Measurements from ENCODE around the gene CD22. TPM values are rescaled to one million over a fixed set of nuclear protein-coding genes. Genes with fewer than 3 reads are reported as not detected.

CD22 gene
- total RNA-seq, 2 donors from 2014 or later = 5.3 to 11.7 TPM

DNA sequence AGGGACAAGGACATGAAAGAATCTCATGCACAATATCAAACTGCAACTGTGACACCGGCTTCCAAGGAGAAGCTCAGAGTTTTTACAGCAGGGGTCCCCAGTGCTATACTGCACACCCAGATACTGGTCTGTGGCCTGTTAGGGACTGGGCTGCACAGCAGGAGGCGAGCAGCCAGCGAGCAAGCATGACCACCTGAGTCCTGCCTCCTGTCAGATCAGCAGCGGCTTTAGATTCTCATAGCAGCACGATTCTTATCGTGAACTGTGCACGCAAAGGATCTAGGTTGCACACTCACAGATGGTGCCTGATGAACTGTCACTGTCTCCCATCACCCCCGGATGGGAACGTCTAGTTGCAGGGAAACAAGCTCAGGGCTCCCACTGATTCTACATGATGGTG lies 13.1 kb upstream of the CD22 start:
- no peak for ATAC-seq (replicated peaks)
- H3K27me3 Mint-ChIP-seq = peaks cover 3% of the 10 kb centered on the region
- no peaks in the 10 kb centered on the region for H3K36me3 Mint-ChIP-seq (ENCODE audit: low read depth)
- no peak overlapping the region for H3K4me3 Mint-ChIP-seq
- no peaks in the 10 kb centered on the region for H3K9me3 Mint-ChIP-seq
- H3K27ac Mint-ChIP-seq = no peak overlapping the region
- peaks cover 5% of the 10 kb centered on the region for H3K4me1 Mint-ChIP-seq

DNA sequence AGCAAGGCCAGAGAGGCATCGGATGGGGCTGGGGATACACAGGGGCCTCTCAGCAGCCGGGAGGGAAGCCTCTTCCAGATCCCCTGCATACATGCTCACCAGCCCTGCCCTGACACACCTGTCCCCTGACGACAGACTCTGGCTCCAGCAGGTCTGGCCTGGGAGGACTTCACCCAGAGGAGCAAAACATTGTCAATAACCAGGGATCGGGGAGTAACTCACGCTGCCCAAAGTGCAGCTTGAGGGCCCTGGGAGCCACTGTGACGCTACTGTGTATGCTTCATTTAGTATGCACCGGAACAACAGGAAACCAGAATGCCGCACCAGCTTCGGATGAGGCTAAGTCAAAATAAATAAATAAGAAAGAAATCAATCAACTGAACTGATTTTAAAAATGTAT lies 12.4 kb upstream of the CD22 start:
- Mint-ChIP-seq H3K36me3 (ENCODE audit: low read depth) (no peaks in the 10 kb centered on the region), H3K27me3 (peaks cover 3% of the 10 kb centered on the region), H3K4me1 (peaks cover 5% of the 10 kb centered on the region), H3K27ac (no peak overlapping the region), H3K4me3 (no peak overlapping the region), H3K9me3 (no peaks in the 10 kb centered on the region)
- no peak for ATAC-seq (replicated peaks)

DNA sequence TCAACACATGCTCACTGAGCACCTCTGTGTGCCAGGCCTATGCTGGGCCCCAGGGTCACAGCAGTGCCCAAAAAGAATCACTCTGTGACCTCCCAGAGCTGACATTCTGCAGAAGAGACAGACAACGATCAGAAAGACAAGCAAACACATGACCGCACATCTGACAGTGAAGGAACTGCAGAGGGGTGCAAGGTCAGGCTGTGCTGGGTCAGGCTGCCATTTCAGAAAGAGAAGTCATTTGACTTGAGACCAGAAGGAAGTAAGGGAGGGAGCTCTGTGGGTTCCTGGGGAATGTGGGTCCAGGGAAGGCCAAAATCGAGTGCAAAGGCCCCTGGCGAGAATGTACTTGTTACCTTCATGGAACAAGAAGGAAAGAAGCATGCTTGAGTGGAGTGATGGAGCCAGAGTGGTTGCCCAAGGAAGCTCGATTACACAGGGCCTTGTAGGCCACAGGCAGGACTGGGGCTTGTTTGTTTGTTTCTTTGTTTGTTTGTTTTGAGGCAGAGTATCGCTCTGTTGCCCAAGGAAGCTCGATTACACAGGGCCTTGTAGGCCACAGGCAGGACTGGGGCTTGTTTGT lies 11.4 kb upstream of the CD22 start:
- Mint-ChIP-seq H3K27me3 (peaks cover 3% of the 10 kb centered on the region), H3K27ac (no peak overlapping the region), H3K9me3 (no peaks in the 10 kb centered on the region), H3K4me3 (no peak overlapping the region), H3K4me1 (peaks cover 5% of the 10 kb centered on the region), H3K36me3 (ENCODE audit: low read depth) (no peaks in the 10 kb centered on the region)
- ATAC-seq (replicated peaks) = no peak

DNA sequence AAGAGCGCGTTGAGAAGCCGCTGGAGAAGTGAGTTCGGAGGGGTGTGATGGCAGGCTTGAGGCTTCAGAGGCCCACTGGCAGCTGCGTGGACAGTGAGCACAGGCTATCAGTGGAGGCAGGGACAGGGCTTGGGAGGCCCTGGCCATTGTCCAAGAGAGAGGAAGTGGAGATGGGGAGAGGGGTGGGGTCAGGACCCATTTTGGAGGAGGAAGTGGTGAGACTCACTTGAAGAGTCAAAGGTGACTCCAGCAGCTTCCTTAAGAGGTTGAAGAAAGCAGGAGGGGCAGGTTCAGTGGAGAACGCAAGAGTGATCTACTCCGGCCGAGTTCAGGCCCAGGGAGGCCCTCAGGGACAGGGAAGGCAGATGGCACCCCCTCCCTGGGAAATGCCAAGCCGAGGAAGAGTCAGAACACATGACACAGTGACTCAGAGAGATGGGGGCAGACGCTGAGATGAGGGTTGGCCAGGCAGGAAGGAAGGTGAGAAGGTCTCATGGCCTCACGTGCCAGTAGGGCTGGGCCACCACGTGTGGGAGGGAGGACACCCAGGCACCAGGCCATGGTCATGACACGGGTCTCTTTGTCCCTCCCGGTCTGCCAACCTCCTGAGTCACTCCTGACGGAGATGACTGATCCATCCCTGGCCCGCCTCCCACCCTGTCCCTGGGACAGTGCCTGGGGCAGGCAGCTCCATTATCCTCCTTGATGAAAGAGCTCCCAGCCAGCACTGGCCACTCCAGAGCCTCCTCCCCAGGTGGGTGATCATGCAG lies 10.1 kb upstream of the CD22 start:
- no peak overlapping the region for H3K4me3 Mint-ChIP-seq
- H3K9me3 Mint-ChIP-seq = no peaks in the 10 kb centered on the region
- peaks cover 5% of the 10 kb centered on the region for H3K4me1 Mint-ChIP-seq
- H3K36me3 Mint-ChIP-seq (ENCODE audit: low read depth) = no peaks in the 10 kb centered on the region
- ATAC-seq (replicated peaks) = peak; percentile 71
- H3K27ac Mint-ChIP-seq = peak overlapping the region; percentile 75
- peaks cover 3% of the 10 kb centered on the region for H3K27me3 Mint-ChIP-seq

DNA sequence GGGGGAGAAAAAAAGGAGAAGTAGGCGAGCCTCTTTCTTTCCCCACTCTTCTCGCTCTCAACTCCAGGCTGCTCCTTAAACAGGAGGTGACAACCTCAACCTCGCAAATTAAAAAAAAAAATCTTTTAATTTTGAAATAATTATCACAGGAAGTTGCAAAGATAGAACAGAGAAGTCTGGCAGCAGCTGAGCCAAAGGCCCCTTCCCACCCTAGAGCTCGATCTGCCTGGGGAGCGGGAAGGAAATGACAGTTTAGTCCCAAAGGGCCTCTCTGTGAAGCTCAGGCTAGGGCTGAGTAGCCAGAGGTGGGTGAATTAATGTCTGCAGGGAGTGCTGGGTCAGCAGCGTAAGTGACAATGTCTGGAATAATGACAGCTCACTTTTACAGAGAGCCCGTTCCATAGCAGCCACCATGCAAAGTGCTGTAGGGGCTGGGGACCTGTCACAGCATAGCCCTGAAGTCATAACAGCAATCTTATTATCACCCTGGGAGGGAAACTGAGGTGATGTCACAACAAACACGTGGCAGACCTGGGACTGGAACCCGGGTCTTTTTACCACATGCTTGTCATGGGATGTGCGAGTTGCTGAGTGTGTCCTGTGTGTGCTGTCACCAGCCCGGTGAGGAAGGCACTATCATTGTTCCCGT lies 8.8 kb upstream of the CD22 start:
- H3K27me3 Mint-ChIP-seq = no peaks in the 10 kb centered on the region
- no peaks in the 10 kb centered on the region for H3K9me3 Mint-ChIP-seq
- H3K36me3 Mint-ChIP-seq (ENCODE audit: low read depth) = no peaks in the 10 kb centered on the region
- H3K4me3 Mint-ChIP-seq = no peak overlapping the region
- H3K4me1 Mint-ChIP-seq = peaks cover 5% of the 10 kb centered on the region
- peak; percentile 40 for ATAC-seq (replicated peaks)
- H3K27ac Mint-ChIP-seq = no peak overlapping the region

DNA sequence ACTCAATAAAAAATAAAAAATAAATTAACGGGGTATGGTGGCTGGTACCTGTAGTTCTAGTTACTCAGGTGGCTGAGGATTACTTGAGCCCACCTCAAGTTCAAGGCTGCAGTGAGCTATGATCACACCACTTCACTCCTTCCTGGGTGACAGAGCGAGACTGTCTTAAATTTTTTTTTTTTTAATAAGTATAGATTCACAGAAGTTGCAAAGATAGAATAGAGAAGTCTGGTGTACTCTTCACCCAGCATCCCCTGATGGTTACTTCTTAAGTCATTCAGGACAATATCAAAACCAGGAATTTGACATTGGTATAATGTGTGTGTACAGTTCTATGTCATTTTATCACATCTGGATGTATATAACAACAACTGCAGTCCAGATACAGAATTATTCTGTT lies 7.7 kb upstream of the CD22 start:
- Mint-ChIP-seq H3K36me3 (ENCODE audit: low read depth) (no peaks in the 10 kb centered on the region), H3K9me3 (no peaks in the 10 kb centered on the region), H3K4me3 (no peak overlapping the region), H3K4me1 (peaks cover 5% of the 10 kb centered on the region), H3K27ac (no peak overlapping the region), H3K27me3 (peaks cover 4% of the 10 kb centered on the region)
- ATAC-seq (replicated peaks) = no peak

DNA sequence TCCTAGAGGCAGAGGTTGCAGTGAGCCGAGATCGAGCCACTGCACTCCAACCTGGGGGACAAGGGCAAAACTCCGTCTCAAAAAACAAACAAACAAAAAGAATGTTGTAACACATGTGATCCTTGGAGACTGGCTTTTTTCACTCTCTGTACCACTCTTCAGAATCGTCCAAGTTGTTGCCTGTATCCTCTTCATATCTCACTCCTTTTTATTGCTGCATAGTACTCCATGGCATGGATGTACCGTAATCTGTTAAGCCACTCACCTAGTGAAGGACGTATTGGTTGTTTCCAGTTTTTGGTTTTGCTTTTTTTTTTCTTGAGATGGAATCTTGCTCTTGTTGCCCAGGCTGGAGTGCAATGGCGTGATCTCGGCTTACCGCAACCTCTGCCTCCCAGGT lies 7.0 kb upstream of the CD22 start:
- ATAC-seq (replicated peaks) = no peak
- peaks cover 5% of the 10 kb centered on the region for H3K4me1 Mint-ChIP-seq
- no peaks in the 10 kb centered on the region for H3K36me3 Mint-ChIP-seq (ENCODE audit: low read depth)
- H3K4me3 Mint-ChIP-seq = no peak overlapping the region
- no peaks in the 10 kb centered on the region for H3K9me3 Mint-ChIP-seq
- no peak overlapping the region for H3K27ac Mint-ChIP-seq
- peaks cover 4% of the 10 kb centered on the region for H3K27me3 Mint-ChIP-seq

DNA sequence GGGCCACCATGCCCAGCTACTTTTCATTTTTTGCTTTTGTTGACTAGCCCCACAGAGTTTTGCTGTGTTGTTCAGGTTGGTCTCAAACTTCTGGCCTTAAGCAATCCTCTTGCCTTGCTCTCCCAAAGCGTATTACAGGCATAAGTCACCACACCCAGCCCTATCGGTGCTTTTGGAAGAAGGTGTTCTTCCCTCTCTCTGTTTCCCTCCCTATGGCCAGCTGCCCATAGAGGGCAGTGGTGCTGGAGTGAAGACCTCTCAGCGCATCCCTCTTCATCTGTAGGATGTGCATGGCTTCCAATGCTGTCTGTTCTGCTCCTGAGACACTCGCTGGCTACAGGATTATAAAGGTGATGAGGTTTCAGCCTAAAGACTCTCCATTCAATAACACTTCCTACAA lies 1.3 kb upstream of the CD22 start:
- Mint-ChIP-seq H3K27me3 (peaks cover 11% of the 10 kb centered on the region), H3K4me1 (peaks cover 3% of the 10 kb centered on the region), H3K4me3 (no peak overlapping the region), H3K27ac (no peak overlapping the region), H3K36me3 (ENCODE audit: low read depth) (no peaks in the 10 kb centered on the region), H3K9me3 (no peaks in the 10 kb centered on the region)
- no peak for ATAC-seq (replicated peaks)

DNA sequence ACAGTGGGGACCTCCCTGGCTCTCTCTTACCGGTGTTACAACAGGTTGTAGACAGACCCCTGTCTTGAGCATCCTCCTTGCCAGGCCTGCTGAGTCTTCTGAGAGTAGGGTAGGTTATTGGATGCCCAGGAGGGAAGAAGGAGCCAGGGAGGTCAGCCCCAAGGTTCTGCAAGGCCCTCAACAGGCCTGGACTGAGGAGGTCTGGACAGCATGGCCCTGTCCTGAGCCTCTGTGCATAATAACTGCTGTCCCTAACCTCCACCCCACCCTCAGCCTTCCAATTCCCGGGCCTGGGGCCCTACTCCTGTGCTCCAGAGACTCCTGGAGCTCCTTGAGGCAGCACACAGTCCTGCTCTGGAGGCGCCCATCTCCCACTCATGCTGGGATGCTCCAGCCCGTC lies 336 bp downstream of the CD22 start:
- ATAC-seq (replicated peaks) = no peak
- Mint-ChIP-seq H3K27ac (no peak overlapping the region), H3K4me1 (peaks cover 14% of the 10 kb centered on the region), H3K4me3 (no peak overlapping the region), H3K36me3 (ENCODE audit: low read depth) (no peaks in the 10 kb centered on the region), H3K9me3 (no peaks in the 10 kb centered on the region), H3K27me3 (peaks cover 17% of the 10 kb centered on the region)

DNA sequence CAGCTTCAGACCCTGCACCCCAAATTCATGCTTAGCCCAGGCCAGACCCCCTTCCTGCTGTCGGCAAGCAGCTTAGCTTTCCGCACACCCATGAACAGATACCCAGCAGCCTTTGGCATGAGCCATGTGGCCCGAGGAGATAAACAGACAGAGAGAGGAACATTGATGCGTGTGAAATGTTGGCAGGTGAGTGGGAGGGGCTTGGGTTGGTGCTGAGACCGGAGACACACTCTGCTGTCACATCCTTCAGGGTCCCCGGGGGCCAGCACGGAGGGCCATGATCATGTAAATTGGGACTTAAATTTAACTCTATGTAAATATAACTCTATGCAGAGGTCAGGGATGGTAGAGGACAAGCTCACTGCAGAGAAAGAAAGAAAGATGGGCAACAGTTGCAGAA lies 1.5 kb downstream of the CD22 start:
- peaks cover 20% of the 10 kb centered on the region for H3K4me1 Mint-ChIP-seq

DNA sequence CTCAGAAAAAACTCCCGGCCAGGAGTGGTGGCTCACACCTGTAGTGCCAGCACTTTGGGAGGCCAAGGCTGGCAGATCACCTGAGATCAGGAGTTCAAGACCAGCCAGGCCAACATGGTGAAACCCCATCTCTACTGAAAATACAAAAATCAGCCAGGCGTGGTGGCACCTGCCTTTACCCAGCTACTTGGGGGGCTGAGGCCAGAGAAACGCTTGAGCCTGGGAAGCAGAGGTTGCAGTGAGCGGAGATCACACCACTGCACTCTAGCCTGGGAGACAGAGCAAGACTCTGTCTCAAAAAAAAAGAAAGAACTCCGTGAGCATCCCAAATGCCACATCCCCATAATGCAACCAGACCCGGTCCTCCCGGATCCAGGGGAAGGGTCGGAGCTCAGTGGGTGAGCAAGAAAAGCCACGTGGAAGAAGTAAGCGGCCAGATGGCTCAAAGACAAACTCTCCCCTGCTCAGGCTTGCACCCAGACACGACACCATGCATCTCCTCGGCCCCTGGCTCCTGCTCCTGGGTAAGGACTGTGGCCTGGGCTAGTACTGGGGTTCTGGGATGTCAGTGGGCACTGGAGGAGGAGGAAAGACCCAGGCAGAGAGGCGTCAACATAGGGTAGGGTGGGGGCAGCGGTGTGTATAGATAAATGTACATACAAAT lies 2.7 kb downstream of the CD22 start:
- no peak for ATAC-seq (replicated peaks)
- no peak overlapping the region for H3K27ac Mint-ChIP-seq
- peaks cover 13% of the 10 kb centered on the region for H3K27me3 Mint-ChIP-seq
- H3K4me1 Mint-ChIP-seq = peaks cover 20% of the 10 kb centered on the region
- H3K9me3 Mint-ChIP-seq = no peaks in the 10 kb centered on the region
- no peak overlapping the region for H3K4me3 Mint-ChIP-seq
- H3K36me3 Mint-ChIP-seq (ENCODE audit: low read depth) = no peaks in the 10 kb centered on the region

More for the DNA sequence above, 1.5 kb downstream of the CD22 start:
- no peak for ATAC-seq (replicated peaks)
- no peaks in the 10 kb centered on the region for H3K9me3 Mint-ChIP-seq
- H3K27ac Mint-ChIP-seq = no peak overlapping the region
- no peaks in the 10 kb centered on the region for H3K36me3 Mint-ChIP-seq (ENCODE audit: low read depth)
- peaks cover 17% of the 10 kb centered on the region for H3K27me3 Mint-ChIP-seq
- no peak overlapping the region for H3K4me3 Mint-ChIP-seq

DNA sequence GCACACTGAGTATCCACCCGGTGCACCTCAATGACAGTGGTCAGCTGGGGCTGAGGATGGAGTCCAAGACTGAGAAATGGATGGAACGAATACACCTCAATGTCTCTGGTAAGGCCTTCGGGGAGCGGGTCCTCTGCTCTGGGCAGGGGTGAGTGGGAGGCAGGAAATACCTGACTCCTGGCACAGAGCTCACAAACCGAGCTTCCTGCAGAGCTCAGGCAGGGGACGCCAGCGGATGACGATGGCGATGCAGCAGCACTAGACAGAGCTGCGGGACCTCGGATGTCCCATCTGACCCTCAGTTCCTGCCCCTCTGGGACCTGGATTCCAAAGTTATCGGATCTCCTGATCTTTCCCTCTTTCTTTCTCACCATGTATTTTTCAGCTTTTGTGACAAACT lies 3.8 kb downstream of the CD22 start:
- no peaks in the 10 kb centered on the region for H3K36me3 Mint-ChIP-seq (ENCODE audit: low read depth)
- no peaks in the 10 kb centered on the region for H3K9me3 Mint-ChIP-seq
- peak overlapping the region; percentile 61 for H3K4me3 Mint-ChIP-seq
- peaks cover 13% of the 10 kb centered on the region for H3K27me3 Mint-ChIP-seq
- ATAC-seq (replicated peaks) = peak; percentile 73
- peaks cover 20% of the 10 kb centered on the region for H3K4me1 Mint-ChIP-seq
- H3K27ac Mint-ChIP-seq = peak overlapping the region; percentile 7

DNA sequence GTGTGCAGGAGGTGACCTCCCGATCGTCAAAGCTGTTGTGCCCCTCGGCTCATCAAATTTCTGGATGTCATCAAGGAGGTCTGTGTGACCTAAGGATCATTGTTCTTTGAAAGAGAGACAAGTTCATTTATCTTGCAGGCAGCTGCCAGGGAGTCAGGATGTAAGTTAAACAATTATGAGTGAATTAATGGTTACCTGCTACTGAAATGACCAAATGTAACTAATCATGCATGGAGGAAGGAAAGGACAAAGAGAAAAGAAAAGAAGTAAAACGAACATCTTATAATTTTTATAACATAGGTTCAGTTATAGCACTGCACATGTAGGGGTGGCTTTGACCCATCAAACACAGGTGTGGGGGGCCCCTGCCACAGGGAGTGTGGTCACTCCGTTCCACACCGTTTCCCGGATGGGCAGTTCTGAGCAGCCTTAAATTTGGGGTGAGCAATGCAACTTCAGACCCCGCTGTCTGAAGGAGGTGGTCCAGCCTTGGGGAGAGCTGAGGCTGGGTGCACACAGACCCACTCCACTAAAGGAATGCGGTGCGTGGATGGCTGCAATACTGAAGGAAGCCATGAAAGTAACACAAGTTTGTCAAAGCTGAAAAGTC lies 5.3 kb downstream of the CD22 start:
- ATAC-seq (replicated peaks) = no peak
- peaks cover 20% of the 10 kb centered on the region for H3K4me1 Mint-ChIP-seq

DNA sequence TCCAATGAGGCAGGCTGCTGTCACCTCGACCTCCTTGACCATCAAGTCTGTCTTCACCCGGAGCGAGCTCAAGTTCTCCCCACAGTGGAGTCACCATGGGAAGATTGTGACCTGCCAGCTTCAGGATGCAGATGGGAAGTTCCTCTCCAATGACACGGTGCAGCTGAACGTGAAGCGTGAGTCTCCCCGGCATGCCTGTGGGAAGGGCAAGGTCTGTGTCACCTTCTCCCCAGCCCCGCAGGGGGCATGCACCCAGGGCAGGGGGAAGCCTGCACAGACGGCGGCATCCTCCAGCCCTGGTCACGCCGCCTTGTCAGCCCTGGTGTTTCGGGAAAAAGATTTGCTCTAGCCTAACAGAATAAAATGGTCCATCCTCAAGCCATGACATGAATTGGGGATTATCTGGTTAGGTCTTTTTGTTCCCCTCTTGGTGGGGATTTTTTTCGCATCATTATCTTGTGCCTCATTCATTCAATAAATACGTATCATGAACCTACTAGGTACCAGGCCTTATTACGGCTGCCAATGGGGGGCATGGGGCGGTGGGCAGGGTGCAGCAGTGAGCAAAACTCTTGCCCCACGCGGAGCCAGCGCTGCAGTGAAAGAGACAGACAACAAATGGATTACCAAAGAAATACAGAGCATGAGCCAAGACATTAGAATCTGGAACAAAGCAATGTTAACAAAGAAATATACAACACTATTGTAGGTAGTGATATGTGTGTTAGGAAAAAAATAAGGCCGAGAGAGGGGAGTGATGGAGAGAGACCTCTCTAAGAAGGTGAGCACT lies 7.4 kb downstream of the CD22 start:
- no peaks in the 10 kb centered on the region for H3K9me3 Mint-ChIP-seq
- peaks cover 6% of the 10 kb centered on the region for H3K27me3 Mint-ChIP-seq
- H3K4me3 Mint-ChIP-seq = no peak overlapping the region
- no peak for ATAC-seq (replicated peaks)
- H3K36me3 Mint-ChIP-seq (ENCODE audit: low read depth) = no peaks in the 10 kb centered on the region
- H3K4me1 Mint-ChIP-seq = peaks cover 20% of the 10 kb centered on the region
- no peak overlapping the region for H3K27ac Mint-ChIP-seq

More for the DNA sequence above, 5.3 kb downstream of the CD22 start:
- Mint-ChIP-seq H3K27me3 (peaks cover 13% of the 10 kb centered on the region), H3K27ac (peak overlapping the region; percentile 77), H3K4me3 (peak overlapping the region; percentile 61), H3K9me3 (no peaks in the 10 kb centered on the region), H3K36me3 (ENCODE audit: low read depth) (no peaks in the 10 kb centered on the region)

All from activated T-helper 17 cell treated with anti-CD3 and anti-CD28 coated beads, Interleukin-2, amount 50 U/mL, for 72 hours (primary cell).